Activated CD4-positive, alpha-beta T cell treated with anti-CD3 and anti-CD28 coated beads, Interleukin-2, amount 50 U/mL, for 1 hour (primary cell): ENCODE measurements around the gene TOP3B.
"Not testable (repeated sequence)": the region's sequence is repeated elsewhere in the genome, so short reads cannot be mapped to it uniquely, and the experiment has no call there.

Source experiments
- DNase-seq: peaks from one replicate; pipeline ENCODE4 v3.0.0-alpha.2; 2020

The TOP3B gene

DNA sequence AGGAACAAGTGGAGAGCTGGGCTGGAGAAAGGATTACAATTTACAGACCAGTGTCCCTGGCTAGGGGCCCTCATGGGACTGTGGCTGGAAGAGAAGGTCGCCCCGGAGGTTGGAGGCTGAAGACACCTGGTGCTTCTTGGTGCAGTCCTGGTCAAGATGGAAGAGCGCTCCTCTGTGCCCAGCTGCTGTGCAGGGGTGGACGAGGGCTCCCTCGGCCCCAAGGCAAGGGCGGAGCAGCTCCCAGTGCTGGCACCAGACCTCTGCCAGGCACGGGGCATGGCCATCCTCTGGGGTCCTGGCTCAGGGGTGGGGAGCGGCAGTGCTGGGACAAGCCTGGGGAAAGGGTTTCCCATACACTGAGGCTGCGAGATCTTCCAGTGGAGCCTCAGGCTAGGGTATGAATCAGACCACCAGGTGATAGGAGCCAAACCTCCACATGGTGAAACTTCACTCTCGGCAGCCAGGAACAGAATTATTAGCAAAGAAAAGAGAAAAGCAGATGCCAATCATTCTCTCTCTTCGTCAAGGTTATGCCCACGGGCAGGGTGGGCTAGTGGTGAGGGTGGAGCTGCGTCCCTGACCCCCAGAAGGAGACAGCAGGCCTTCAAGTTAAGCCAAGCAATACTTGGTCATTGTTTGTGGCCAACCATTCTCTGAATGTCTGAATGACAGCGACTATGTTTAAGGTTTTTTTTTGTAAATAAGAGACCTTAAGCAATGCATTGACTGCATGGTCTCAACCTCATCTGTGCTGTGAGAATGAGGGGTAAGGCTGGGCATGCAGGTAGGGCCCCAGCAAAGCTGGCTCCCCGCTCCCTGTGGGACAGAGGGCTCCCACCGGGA lies 62.0 kb downstream of the TOP3B start:
- DNase-seq = no peak

DNA sequence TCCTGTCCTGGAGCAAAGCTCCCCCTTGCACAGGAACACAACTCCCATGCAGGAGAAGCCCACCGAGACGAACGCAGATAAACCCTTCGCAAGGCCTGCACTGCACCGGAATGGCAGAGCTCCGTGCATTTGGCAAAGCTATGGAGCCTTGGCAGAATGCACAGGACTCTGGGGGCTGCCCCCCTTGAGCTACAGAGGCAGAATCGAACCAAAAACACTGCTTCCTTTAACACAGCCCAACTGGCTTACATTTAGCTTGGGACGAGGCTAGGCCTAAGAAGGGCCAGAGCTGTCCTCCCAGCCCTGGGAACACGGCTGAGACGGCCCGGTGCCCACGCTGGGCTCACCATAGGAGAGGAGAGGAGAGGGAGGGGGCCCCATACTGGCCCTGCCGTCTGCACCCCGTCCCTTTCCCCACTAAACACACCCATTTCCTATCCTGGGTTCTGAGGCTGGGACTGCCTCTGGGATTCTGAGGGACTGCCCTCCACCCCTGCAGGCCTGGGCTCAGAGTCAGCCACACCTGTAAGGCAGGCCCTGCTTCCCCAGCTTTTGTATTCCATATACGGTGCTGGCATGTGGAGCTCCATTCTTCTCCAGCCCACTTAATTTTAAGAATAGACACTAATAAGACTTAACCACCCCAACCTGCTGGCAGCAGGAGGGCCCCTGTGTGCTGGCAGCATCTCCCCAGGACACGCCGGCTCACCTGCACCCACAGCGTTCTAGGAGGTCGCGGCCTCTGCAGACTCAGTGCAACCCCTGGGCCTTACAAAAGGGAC lies 62.9 kb downstream of the TOP3B start:
- DNase-seq = no peak

DNA sequence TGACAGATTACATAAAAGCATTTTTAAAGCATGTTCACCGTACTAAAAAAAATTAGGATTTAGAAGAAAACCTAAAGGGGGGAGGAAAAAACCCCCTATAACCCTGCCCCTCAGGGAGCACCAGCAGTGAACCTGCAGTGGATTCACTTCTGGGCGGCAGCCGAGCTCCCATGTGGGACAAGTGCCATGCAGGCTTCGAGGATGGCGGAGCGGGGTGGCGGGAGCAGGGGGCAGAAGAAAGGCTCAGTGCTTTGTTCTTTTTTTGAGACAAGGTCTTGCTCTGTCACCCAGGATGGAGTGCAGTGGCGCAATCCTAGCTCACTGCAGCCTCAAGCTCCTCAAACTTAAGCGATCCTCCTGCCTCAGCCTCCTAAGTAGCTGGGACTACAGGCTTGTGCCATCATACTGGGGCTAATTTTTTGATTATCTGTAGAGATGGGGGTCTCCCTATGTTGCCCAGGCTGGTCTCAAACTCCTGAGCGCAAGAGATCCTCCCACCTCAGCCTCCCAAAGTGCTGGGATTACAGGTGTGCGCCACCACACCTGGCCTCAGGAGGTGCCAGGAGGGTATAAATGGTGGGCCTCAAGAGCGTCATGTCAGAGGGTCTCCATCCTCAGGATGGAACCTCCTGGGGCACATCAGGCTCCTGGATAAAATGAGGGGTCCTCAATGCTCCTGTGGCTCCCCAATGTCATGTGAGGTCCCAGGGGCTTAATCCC lies 64.0 kb downstream of the TOP3B start:
- DNase-seq = no peak

DNA sequence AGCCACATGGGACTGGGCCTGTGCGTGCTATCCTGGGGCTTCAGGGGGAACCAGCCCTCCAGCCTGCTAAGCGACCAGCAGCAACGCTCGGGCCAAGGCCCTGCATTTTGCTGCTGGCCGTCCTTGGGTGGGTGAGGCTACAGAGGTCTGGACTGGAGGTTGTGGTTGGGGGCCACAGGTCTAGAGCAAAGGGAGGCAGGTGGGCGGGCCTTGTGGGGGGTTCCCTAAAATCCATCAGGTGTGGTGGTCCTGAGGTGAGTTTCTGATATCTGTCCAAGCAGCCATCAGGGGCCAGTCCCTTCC lies 64.7 kb downstream of the TOP3B start:
- no peak for DNase-seq

DNA sequence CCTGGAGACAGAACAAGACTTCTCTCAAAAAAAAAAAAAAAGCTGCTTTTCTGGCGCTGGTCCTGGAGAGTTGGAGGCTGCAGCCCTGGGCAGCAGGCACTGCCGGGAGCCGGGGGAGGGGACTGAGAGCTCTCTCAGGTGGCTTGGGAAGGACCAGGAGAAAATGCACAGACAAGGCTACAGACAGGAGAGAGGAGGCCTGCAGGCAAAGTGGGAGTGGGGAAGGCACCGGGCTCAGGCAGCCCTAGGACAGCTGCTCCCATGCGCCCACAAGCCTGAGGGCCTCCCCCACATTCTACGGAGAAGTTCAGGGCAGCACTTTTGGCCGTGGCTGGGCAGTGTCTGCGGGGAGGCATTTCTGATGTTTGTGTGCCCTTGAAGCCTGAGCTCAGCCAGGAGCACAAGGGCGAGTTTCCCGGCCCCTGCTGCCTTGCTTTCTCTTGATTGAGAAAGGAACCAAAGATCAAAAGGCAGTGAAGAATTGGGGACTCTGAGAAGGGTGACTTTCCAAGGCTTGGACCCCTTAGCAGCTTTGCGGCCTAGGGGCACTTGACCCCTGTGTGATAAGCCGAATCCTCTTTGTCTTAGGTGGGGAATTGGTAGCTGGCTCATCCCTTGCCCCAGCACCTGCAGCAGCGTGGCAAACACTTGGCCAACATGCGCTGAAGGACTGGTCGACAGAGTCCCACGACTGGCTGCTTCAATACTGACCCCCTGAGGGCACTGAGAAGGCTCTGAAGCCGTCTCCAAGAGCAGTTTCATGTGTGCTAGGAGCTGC lies 65.2 kb downstream of the TOP3B start:
- no peak for DNase-seq

DNA sequence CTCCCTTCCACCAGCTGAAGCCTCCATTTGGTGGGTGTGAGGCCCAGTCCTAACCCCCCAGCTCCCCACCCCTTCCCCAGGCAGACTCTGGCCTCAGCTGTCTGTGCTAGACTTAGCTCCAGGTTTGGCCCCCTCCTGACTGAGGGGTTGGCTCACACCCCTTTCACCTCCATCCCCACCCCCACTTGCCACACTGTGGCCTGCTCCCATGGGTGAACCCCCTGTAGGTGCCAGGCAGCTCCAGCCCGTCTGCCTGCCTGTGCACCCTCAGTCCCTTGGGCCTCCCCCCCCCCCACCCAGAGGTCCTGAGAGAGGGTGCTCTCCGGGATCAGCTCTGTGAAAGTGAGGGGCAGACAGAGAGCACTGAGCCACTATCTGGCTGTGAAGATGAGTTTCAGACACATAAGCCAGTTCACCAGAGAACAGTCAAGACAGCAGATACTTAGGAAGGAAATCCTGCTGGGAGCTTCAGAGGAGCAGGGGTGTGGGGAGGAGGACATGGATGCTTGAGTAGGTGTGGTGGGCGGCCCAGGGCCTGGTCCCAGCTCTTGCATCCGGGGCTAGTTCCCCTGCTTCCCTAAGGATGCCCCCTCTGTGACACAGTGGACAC lies 66.2 kb downstream of the TOP3B start:
- no peak for DNase-seq

DNA sequence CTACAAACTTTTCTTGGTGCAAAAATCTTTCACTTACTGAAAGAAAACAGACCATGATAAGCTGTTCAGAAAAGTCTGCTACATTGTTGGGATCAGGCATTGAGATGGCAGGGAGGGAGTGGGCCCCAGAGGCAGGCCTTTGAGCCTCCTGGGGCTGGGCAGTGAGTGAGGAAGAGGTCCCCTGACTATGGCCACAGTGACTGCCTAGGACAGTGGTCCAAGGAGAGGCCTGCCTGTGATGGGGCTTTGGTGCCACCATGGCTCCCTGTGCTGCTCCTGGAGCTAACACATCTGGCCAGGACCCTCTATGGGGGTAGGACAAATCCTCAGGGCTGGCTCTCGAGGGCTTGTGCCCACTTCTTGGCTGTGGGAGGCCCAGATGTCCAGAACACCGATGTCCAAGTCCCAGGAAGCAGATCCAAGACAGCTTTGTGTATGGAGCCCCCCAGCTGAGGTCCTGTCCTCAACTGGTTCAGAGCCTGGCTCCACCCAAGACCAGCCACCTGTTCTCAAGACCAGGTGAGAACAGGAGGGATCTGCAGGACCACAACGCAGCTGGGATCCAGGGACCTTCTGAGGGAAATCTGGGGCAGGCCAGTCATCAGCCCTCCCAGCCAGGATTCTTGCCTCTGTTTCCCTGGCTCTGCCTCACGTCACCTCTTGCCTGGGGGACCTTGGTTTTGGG lies 66.8 kb downstream of the TOP3B start:
- no peak for DNase-seq

DNA sequence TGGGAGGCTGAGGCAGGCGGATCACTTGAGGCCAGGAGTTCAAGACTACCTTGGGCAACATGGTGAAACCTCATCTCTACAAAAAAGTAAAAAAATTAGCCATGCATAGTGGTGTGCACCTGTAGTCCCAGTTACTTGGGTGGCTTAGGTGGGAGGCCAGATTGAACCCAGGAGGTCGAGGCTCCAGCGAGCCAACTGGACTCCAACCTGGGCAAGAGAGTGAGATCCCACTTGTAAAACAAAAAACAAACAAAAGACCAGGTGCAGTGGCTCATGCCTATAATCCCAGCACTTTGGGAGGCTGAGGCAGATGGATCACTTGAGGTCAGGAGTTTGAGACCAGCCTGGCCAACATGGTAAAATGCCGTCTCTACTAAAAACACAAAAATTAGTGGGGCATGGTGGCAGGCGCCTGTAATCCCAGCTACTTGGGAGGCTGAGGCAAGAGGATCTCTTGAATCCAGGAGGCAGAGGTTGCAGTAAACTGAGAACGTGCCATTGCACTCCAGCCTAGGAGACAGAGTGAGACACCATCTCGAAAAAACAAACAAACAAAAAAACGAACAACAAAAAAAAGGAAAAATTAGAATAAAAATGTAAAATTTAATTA lies 68.4 kb downstream of the TOP3B start:
- DNase-seq = not testable (repeated sequence)

DNA sequence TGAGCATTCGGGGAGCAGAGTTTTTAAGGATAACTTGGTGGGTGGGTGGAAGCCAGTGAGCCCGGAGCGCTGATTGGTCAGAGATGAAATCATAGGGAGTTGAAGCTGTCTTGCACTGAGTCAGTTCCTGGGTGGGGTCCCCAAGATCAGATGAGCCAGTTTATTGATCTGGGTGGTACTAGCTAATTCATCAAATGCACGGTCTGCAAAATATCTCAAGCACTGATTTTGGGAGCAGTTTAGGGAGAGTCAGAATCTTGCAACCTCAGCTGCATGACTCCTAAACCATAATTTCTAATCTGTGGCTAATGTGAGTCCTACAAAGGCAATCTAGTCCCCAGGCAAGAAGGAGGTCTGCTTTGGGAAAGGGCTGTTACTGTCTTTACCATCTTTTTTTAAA lies 72.2 kb downstream of the TOP3B start:
- DNase-seq = not testable (repeated sequence)

DNA sequence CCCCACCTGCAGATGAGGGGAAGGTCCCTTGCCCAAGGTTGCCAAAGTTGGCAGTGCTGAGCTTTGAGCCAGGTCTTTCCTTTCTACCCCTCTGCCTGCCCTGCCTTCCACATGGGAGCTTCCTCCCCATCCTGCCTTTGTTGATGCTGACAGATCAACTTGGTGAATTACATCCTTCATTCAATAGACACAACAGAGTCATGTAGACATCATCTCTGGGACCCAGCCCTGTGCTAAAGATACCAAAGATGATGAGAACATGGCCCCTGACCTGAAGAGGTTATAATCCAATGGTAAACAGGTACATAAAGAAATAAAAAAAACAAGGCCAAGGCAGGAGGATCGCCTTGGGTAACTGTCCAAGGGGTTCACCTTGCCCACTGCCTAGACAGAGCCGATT lies 72.7 kb downstream of the TOP3B start:
- DNase-seq = no peak

DNA sequence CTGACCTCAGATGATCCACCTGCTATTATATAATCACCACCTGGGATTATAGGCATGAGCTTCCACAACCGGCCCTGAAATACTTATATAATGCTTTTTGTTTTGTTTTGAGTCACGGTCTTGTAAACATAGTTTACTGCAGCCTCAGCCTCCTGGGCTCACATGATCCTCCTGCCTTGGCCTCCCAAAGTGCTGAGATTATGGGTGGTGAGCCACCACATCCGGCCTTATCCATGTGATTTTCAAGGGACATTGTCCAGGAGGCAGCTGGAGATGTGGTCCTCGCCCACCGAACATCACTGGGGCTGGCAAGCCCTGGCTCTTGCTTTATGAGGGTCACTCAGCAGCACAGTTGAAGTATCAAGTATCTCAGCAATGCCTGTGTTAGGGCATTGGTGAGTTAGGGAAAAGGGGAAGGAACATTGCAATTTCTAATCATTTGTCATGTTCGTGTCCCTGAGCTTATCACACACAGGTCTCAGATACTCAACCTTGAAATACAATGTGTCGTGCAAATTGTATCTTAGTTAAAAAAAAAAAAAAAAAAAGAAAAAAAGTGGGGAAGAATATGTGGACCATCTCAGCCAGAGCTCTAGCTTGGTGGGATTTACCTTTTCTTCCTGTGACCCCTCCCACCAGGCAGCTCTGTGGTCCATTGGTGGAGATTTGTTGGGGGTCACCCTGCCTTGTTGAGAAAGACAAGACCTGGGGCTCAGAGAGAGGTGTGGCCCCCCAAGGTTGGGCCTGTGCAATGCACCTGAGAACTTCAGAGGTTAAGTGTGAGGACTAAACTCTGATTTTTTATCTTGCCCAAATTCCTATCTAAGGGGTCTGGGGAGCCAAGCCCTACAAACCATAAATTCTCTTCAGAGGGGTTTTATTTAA lies 74.7 kb downstream of the TOP3B start:
- DNase-seq = no peak
